Calu3 (cell line): ENCODE measurements around the gene RTTN. TPM values are rescaled to one million over a fixed set of nuclear protein-coding genes. Genes with fewer than 3 reads are reported as not detected.

Source experiments
- BruUV-seq: library from RNA; stranded (reverse); fragments of 400-500 nt; replicated peaks from 2 replicates; lab custom pipeline; 2021; lab: Mats Ljungman, UMichigan
- CTCF ChIA-PET: fragments of 300-600 bp; sonication (Branson Sonifier 250); formaldehyde crosslinking; loops from one replicate; lab custom pipeline; 2022; ENCODE audit warnings: antibody characterized with exemption; lab: Charles Lee
- DNase-seq: peaks from one replicate; pipeline ENCODE4 v3.0.0; 2022
- H3K27ac Mint-ChIP-seq: one replicate; pipeline ENCODE4 v1.8.0; 2022; ENCODE audit warnings: mixed read lengths; ENCODE audit not compliant: unreplicated experiment
- H3K27me3 Mint-ChIP-seq: one replicate; pipeline ENCODE4 v1.8.0; 2022; ENCODE audit warnings: mixed read lengths; ENCODE audit not compliant: unreplicated experiment
- H3K36me3 Mint-ChIP-seq: one replicate; pipeline ENCODE4 v1.8.0; 2022; ENCODE audit warnings: mild to moderate bottlenecking, moderate library complexity, mixed read lengths; ENCODE audit not compliant: insufficient read depth, unreplicated experiment
- H3K4me1 Mint-ChIP-seq: one replicate; pipeline ENCODE4 v1.8.0; 2022; ENCODE audit warnings: mild to moderate bottlenecking, low read depth, mixed read lengths; ENCODE audit not compliant: unreplicated experiment
- H3K4me3 Mint-ChIP-seq: one replicate; pipeline ENCODE4 v1.8.0; 2022; ENCODE audit warnings: mild to moderate bottlenecking, low read depth, moderate library complexity, mixed read lengths; ENCODE audit not compliant: unreplicated experiment
- H3K9me3 Mint-ChIP-seq: one replicate; pipeline ENCODE4 v1.8.0; 2022; ENCODE audit warnings: low read depth, mixed read lengths; ENCODE audit not compliant: unreplicated experiment
- CTCF ChIP-seq: fragments of 200-600 bp; IDR thresholded peaks from one replicate; pipeline ENCODE4 v1.8.0; 2022; ENCODE audit warnings: antibody characterized with exemption; ENCODE audit not compliant: unreplicated experiment
- intact Hi-C: fragments of 100-400 bp; cut with micrococcal nuclease; formaldehyde crosslinking; loops from one replicate; pipeline ENCODE4 v1.10.0; 2022; ENCODE audit not compliant: unreplicated experiment
- total RNA-seq: library from RNA; stranded (reverse); gene quantifications from 2 replicates; pipeline ENCODE4 v1.2.3, GENCODE V29; 2022

The RTTN gene
- total RNA-seq, 1 experiment from 2014 or later: 22.7 TPM

DNA sequence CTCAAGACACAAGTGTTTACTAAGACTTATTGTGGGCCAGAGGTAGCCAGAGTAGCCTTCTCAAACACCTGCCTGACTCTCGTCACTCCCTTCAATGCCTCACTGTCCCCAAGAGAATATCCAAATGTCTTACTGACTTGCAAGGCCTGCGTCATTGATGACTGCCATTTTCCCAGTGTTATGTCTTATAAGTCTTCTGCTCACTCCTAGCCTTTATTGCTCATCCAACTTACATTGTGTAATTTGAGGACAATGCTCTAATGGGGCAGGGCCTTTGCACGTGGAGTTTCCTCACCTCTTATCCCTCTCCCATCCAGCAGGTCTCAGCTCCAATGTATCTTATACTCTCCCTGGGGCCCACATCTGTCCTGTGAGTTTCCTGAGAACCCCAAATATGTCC is 247.7 kb downstream of the RTTN start:
- no peak for DNase-seq
- H3K4me1 Mint-ChIP-seq: no peaks in the 10 kb centered on the region
- no peaks in the 10 kb centered on the region for H3K27me3 Mint-ChIP-seq
- no peaks in the 10 kb centered on the region for H3K36me3 Mint-ChIP-seq
- TF ChIP-seq CTCF: no peak
- no peak overlapping the region for H3K27ac Mint-ChIP-seq
- H3K9me3 Mint-ChIP-seq: no peaks in the 10 kb centered on the region
- intact Hi-C loops: no loop called here
- CTCF ChIA-PET: no interaction called here
- no peak overlapping the region for H3K4me3 Mint-ChIP-seq
- BruUV-seq: no TSS peak

- Mint-ChIP-seq H3K27ac (no peak overlapping the region), H3K36me3 (no peaks in the 10 kb centered on the region), H3K4me1 (no peaks in the 10 kb centered on the region), H3K27me3 (no peaks in the 10 kb centered on the region), H3K4me3 (no peak overlapping the region), H3K9me3 (no peaks in the 10 kb centered on the region)
- TF ChIP-seq CTCF: no peak
- DNase-seq: no peak
- intact Hi-C loops: no loop called here
- BruUV-seq: no TSS peak
- CTCF ChIA-PET: no interaction called here
Observed at GRCh38 chr18:69956665-69957620, 248.5 kb downstream of the RTTN start.

DNA sequence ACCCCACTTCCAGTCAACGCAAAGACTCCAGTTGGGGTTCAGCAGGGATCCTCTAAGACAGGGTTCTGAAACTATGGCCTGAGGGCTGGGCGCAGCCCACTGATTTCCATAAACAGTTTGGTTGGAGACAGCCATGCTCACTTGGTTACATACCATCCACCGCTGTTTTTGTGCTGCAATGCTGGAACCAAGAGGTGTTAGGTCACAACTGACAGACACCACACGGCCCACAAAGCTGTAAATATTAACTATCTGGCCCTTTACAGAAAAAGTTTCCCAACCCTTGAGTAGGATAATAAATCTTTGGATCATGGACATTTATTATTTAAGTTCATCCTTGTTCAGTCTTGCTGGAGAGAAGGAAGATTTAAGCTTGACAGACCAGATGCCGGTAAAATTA is 249.4 kb downstream of the RTTN start:
- TF ChIP-seq CTCF: no peak
- H3K4me1 Mint-ChIP-seq: no peaks in the 10 kb centered on the region
- DNase-seq: no peak
- H3K4me3 Mint-ChIP-seq: no peak overlapping the region
- no peaks in the 10 kb centered on the region for H3K36me3 Mint-ChIP-seq
- BruUV-seq: no TSS peak
- no peak overlapping the region for H3K27ac Mint-ChIP-seq
- no peaks in the 10 kb centered on the region for H3K9me3 Mint-ChIP-seq
- intact Hi-C loops: no loop called here
- CTCF ChIA-PET: no interaction called here
- H3K27me3 Mint-ChIP-seq: no peaks in the 10 kb centered on the region

DNA sequence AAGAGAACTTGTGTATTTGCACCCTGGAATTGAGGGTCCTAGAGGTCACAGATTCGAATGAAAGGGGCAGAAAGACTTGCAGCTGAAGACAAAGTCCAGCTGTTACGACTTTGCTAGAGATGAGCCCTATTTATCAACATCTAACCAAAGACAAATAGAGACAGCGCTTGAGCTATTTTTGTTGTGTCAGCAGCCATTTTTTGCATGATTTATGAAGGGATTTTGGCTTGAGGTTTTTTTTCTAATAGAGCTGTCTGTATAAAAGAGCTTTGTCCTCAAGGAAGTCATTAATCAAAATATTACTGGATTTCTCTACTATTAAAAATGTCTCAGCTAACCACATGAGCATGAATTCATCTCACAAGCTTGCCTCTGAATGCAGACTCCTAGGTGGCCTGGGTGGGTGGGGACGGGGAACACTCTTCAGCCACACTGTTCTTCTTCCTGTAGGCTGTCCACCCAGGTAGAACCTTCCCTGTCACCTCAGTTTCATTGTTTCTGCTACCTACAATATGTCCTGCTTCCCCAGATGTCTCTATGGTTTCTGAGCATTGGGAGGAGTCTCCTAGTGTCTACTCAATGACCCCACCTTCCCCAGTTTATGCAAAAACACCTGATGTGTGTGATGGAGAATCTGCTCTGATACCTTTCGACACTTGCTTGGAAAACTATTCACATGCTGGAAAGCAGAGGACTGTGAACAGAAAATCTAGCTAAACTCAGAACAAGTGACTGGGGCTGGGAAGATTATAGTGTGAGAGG is 250.6 kb downstream of the RTTN start:
- H3K27ac Mint-ChIP-seq: no peak overlapping the region
- H3K27me3 Mint-ChIP-seq: no peaks in the 10 kb centered on the region
- H3K36me3 Mint-ChIP-seq: no peaks in the 10 kb centered on the region
- intact Hi-C loops: no loop called here
- DNase-seq: no peak
- no peak for TF ChIP-seq CTCF
- CTCF ChIA-PET: no interaction called here
- no peaks in the 10 kb centered on the region for H3K9me3 Mint-ChIP-seq
- no peak overlapping the region for H3K4me3 Mint-ChIP-seq
- BruUV-seq: no TSS peak
- no peaks in the 10 kb centered on the region for H3K4me1 Mint-ChIP-seq
